Thyroid gland (tissue), 4 donors: Measurements from ENCODE around the gene ADARB2.

ENCODE experiments used
- POLR2A ChIP-seq, 2 donors: fragments of 450-650 bp; IDR thresholded peaks; one replicate each; pipeline ENCODE4 v1.6.1; 2017; ENCODE audit warnings: antibody characterized with exemption in 2 of 2, mild to moderate bottlenecking in 2 of 2, moderate library complexity in 1 of 2
- TF ChIP-seq, protein P1 (sequence below), 6 experiments: fragments of 200-600 bp in 3 of 6; fragments of 450-650 bp in 3 of 6; sonication (generic) in 3 of 6; IDR thresholded peaks; one replicate each; pipeline ENCODE4 v1.5.1; 2016 to 2019; ENCODE audit warnings: antibody characterized with exemption in 6 of 6, mild to moderate bottlenecking in 2 of 6, inconsistent platforms in 1 of 6, moderate library complexity in 1 of 6

DNA sequence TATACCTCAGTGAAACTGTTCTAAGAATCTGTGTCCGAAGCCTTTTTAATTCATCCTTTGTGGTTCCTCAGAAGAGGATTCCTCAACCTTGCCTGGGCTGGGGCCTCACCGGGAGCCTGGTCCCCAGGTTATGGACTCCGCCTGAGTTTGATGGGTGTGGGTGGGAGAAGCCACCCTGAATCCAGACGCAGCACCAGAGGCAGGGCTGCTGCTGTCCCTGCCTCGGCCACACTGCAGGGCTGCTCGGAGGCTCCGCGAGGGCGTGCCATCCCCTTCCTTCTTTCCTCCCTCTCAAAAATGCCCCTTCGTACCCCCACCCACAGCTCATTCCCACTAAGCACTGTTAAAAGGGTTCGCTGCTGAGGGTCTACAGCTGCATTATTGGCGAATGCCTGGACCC, 146.3 kb downstream of the ADARB2 start:
- TF ChIP-seq, protein P1, sequence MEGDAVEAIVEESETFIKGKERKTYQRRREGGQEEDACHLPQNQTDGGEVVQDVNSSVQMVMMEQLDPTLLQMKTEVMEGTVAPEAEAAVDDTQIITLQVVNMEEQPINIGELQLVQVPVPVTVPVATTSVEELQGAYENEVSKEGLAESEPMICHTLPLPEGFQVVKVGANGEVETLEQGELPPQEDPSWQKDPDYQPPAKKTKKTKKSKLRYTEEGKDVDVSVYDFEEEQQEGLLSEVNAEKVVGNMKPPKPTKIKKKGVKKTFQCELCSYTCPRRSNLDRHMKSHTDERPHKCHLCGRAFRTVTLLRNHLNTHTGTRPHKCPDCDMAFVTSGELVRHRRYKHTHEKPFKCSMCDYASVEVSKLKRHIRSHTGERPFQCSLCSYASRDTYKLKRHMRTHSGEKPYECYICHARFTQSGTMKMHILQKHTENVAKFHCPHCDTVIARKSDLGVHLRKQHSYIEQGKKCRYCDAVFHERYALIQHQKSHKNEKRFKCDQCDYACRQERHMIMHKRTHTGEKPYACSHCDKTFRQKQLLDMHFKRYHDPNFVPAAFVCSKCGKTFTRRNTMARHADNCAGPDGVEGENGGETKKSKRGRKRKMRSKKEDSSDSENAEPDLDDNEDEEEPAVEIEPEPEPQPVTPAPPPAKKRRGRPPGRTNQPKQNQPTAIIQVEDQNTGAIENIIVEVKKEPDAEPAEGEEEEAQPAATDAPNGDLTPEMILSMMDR (IDR thresholded peaks at IDR 0.05), result no peak
- TF ChIP-seq POLR2A (IDR thresholded peaks at IDR 0.05), result no peak
